ENCODE data around the gene PLEKHG5.

PLEKHG5 gene

GRCh38 chr1:6506210-6507036, 15.0 kb upstream of the PLEKHG5 start:
- Histone ChIP-seq H3K4ac (ENCODE audit: low read depth, low read length) (no peak overlapping the region), H2BK15ac (replicated peaks; ENCODE audit: low read depth) (no peak overlapping the region), H3K27ac (ENCODE audit: low read depth, low read length) (no peak overlapping the region), H3K18ac (ENCODE audit: low read length) (no peak overlapping the region), H3K9ac (ENCODE audit: low read length) (no peak overlapping the region), H3K4me2 (ENCODE audit: low read length) (no peak overlapping the region), H3K79me2 (ENCODE audit: control insufficient read depth, insufficient read depth, low read length) (no peaks in the 10 kb centered on the region), H3K36me3 (ENCODE audit: control insufficient read depth, insufficient read depth, low read length) (no peaks in the 10 kb centered on the region), H3K4me3 (ENCODE audit: low read length) (no peak overlapping the region), H4K5ac (ENCODE audit: low read length) (no peak overlapping the region), H2AK5ac (ENCODE audit: low read length) (no peak overlapping the region), H4K8ac (ENCODE audit: low read depth, low read length) (no peak overlapping the region), H2BK120ac (ENCODE audit: low read depth, low read length) (no peak overlapping the region), H3K79me1 (ENCODE audit: low read length) (no peaks in the 10 kb centered on the region), H3K23ac (ENCODE audit: low read length) (no peak overlapping the region), H2BK5ac (ENCODE audit: low read length) (no peak overlapping the region), H3K4me1 (ENCODE audit: control insufficient read depth, low read depth, low read length) (no peaks in the 10 kb centered on the region), H3K56ac (ENCODE audit: low read length) (no peak overlapping the region), H3K27me3 (ENCODE audit: insufficient read depth, low read length, poor library complexity) (no peaks in the 10 kb centered on the region)
- no peak for DNase-seq
- WGBS (ENCODE audit: extremely low coverage, insufficient coverage, low lambda C conversion rate): no CpG with 5 or more reads among the region's 31 CpGs

DNA sequence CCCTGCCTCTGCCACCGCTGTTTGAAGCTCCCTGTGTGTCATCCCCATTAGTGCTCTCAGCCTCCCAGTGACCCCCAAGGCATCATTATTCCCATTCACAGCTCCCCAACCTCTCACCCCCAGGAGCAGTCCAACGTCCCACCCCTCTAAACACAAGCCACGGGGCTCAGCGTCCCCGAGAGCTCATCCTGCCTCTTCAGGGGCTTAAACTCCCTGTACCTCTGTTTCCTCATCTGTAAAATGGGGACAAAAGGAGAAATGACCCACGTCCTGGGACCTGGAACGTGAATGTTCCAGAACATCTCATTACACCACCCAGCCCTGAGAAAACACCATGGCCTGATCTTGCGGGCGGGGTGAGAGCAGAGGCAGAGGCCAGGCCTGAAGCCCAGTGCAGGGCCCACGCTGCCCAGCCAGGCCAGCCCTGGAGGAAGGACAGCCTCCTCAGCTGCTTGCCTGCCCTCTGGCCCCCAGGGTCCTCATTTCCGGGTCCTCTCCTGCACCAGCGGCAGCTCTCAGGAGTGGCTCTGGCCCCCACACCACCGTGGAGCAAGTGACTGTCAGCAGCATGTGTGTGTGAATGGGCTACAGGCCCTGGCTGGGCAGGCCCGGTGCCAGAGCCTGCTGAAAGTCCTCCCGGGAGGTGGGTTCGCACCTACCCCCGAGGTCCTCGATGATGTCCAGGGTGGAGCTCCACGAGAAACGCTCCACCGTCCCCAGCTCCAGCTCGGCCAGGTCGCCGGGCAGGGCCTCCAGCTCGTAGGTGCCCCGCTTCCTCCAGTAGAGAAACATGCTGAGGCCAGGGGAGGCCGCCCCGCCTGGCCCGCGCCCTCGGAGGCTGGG, 14.1 kb upstream of the PLEKHG5 start:
- no peak overlapping the region for H2BK15ac ChIP-seq (replicated peaks; ENCODE audit: low read depth)
- H4K5ac ChIP-seq (ENCODE audit: low read length): no peak overlapping the region
- H3K4me1 ChIP-seq (ENCODE audit: control insufficient read depth, low read depth, low read length): no peaks in the 10 kb centered on the region
- H3K79me1 ChIP-seq (ENCODE audit: low read length): no peaks in the 10 kb centered on the region
- no peak overlapping the region for H4K8ac ChIP-seq (ENCODE audit: low read depth, low read length)
- H3K4me2 ChIP-seq (ENCODE audit: low read length): no peak overlapping the region
- WGBS (ENCODE audit: extremely low coverage, insufficient coverage, low lambda C conversion rate): no CpG with 5 or more reads among the region's 31 CpGs
- no peak overlapping the region for H2BK120ac ChIP-seq (ENCODE audit: low read depth, low read length)
- no peaks in the 10 kb centered on the region for H3K27me3 ChIP-seq (ENCODE audit: insufficient read depth, low read length, poor library complexity)
- DNase-seq: no peak
- no peak overlapping the region for H2AK5ac ChIP-seq (ENCODE audit: low read length)
- H3K4me3 ChIP-seq (ENCODE audit: low read length): no peak overlapping the region
- no peaks in the 10 kb centered on the region for H3K79me2 ChIP-seq (ENCODE audit: control insufficient read depth, insufficient read depth, low read length)
- H3K27ac ChIP-seq (ENCODE audit: low read depth, low read length): no peak overlapping the region
- H2BK5ac ChIP-seq (ENCODE audit: low read length): no peak overlapping the region
- no peak overlapping the region for H3K23ac ChIP-seq (ENCODE audit: low read length)
- no peak overlapping the region for H3K4ac ChIP-seq (ENCODE audit: low read depth, low read length)
- H3K36me3 ChIP-seq (ENCODE audit: control insufficient read depth, insufficient read depth, low read length): no peaks in the 10 kb centered on the region
- H3K18ac ChIP-seq (ENCODE audit: low read length): no peak overlapping the region
- H3K56ac ChIP-seq (ENCODE audit: low read length): no peak overlapping the region
- no peak overlapping the region for H3K9ac ChIP-seq (ENCODE audit: low read length)

DNA sequence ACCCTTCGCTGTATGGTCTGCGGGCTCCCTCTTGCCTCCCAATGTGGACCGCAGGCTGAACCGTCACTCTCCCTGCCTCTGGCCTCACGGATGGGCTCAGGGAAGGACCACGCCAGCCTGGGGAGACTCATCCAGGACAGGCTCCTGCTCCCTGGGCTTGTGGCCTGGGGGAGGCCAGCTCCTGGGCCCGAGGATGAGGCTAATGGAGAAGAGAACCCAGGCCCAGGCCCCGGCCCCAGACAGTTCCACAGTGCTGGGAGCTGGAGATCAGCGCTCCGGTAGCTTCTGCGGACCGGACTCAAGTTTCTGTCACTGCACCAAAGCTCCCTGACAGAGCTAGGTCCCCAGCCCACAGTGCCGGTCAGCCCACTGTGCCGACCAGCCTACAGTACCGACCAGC, 13.4 kb upstream of the PLEKHG5 start:
- Histone ChIP-seq H3K36me3 (ENCODE audit: control insufficient read depth, insufficient read depth, low read length) (no peaks in the 10 kb centered on the region), H3K4me1 (ENCODE audit: control insufficient read depth, low read depth, low read length) (no peaks in the 10 kb centered on the region), H2BK5ac (ENCODE audit: low read length) (no peak overlapping the region), H3K27me3 (ENCODE audit: insufficient read depth, low read length, poor library complexity) (no peaks in the 10 kb centered on the region), H3K4ac (ENCODE audit: low read depth, low read length) (no peak overlapping the region), H2AK5ac (ENCODE audit: low read length) (no peak overlapping the region), H3K79me2 (ENCODE audit: control insufficient read depth, insufficient read depth, low read length) (no peaks in the 10 kb centered on the region), H3K9ac (ENCODE audit: low read length) (no peak overlapping the region), H3K79me1 (ENCODE audit: low read length) (no peaks in the 10 kb centered on the region), H2BK120ac (ENCODE audit: low read depth, low read length) (no peak overlapping the region), H3K4me2 (ENCODE audit: low read length) (no peak overlapping the region), H2BK15ac (replicated peaks; ENCODE audit: low read depth) (no peak overlapping the region), H3K4me3 (ENCODE audit: low read length) (no peak overlapping the region), H3K56ac (ENCODE audit: low read length) (no peak overlapping the region), H4K5ac (ENCODE audit: low read length) (no peak overlapping the region), H3K18ac (ENCODE audit: low read length) (no peak overlapping the region), H4K8ac (ENCODE audit: low read depth, low read length) (no peak overlapping the region), H3K23ac (ENCODE audit: low read length) (no peak overlapping the region), H3K27ac (ENCODE audit: low read depth, low read length) (no peak overlapping the region)
- WGBS (ENCODE audit: extremely low coverage, insufficient coverage, low lambda C conversion rate): no CpG with 5 or more reads among the region's 15 CpGs
- no peak for DNase-seq

DNA sequence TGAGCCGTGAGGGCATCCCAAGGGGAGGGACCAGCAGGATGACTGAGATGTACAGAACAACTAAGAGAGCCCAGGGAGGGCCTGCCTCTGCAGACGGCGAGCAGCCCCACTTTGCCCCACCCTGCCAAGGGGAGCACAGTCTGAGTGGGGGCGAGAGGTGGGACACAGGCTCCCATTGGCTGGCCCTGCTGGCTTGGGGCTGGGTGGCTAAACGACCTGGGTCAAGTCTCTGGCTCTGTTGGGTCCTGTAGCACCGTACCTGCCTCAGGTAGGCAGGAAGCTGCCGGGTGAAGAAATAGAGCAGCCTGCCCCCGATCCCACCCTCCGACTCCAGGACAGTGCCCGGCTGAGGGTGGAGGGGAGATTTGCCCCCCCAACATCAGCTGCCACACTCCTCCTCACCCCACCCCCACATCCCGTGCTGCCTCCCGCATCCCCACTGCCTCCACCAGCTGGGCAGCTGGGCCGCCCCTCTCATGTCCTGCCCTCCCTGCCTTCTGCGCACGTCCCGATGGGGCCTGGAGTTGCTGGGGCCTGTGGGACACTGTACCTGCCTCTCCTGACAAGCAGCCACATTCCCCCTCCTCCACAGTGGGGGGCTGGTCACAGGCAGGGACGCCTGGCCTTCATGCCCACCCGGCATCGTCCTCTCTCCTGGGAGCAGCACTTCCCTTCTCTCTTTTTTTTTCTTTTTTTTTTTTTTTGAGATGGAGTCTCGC, 12.6 kb upstream of the PLEKHG5 start:
- H3K79me1 ChIP-seq (ENCODE audit: low read length): no peaks in the 10 kb centered on the region
- H3K4me1 ChIP-seq (ENCODE audit: control insufficient read depth, low read depth, low read length): no peaks in the 10 kb centered on the region
- H3K36me3 ChIP-seq (ENCODE audit: control insufficient read depth, insufficient read depth, low read length): no peaks in the 10 kb centered on the region
- H3K4me3 ChIP-seq (ENCODE audit: low read length): no peak overlapping the region
- H3K27ac ChIP-seq (ENCODE audit: low read depth, low read length): no peak overlapping the region
- H4K8ac ChIP-seq (ENCODE audit: low read depth, low read length): no peak overlapping the region
- H3K9ac ChIP-seq (ENCODE audit: low read length): no peak overlapping the region
- H3K79me2 ChIP-seq (ENCODE audit: control insufficient read depth, insufficient read depth, low read length): no peaks in the 10 kb centered on the region
- no peak overlapping the region for H2AK5ac ChIP-seq (ENCODE audit: low read length)
- no peak overlapping the region for H4K5ac ChIP-seq (ENCODE audit: low read length)
- H3K23ac ChIP-seq (ENCODE audit: low read length): no peak overlapping the region
- no peaks in the 10 kb centered on the region for H3K27me3 ChIP-seq (ENCODE audit: insufficient read depth, low read length, poor library complexity)
- no CpG with 5 or more reads among the region's 20 CpGs for WGBS (ENCODE audit: extremely low coverage, insufficient coverage, low lambda C conversion rate)
- H2BK5ac ChIP-seq (ENCODE audit: low read length): no peak overlapping the region
- no peak overlapping the region for H2BK15ac ChIP-seq (replicated peaks; ENCODE audit: low read depth)
- no peak overlapping the region for H3K56ac ChIP-seq (ENCODE audit: low read length)
- no peak overlapping the region for H3K4me2 ChIP-seq (ENCODE audit: low read length)
- no peak for DNase-seq
- no peak overlapping the region for H3K4ac ChIP-seq (ENCODE audit: low read depth, low read length)
- no peak overlapping the region for H2BK120ac ChIP-seq (ENCODE audit: low read depth, low read length)
- no peak overlapping the region for H3K18ac ChIP-seq (ENCODE audit: low read length)

DNA sequence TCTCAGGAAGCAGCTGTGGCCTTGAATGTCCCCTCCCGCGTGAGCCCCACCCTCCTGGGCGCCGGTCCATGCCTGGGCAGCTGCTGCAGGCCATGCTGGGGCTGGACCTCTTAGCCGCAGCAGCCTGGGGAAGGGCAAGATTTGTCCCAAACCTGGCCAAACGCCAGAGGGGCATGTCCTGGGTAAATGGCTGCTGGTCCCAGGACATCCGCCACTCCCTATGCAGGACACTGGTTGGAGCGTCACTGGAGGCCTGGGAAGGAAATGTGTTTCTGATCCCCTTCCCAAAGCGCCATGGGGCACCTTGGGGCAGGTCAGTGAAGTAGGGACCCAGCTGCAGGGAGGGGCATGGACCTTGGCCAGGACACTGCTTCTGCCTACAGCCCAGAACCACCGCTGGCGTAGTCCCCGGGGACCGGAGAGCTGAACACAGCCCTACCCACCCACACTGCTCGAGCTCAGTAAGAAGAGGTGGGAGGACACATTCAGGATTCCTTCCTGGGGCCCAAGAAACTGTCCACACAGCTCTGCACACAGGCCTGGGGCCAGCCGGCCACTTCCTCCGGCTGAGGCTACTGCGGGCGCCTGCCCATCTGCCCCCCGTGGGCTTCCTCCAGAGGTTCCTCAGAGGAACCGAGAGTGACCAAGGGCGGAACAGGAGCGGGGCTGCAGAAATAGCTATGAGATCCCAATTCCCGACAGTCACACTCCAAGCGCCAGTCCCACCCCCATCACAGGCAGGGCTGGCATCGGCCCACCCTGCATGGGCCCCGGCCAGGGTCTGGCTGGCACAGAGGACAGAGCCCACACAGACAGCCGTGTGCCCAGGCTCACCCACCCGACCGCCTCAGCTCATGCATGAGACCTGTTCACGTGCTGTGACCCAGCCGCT, 10.8 kb upstream of the PLEKHG5 start:
- Histone ChIP-seq H3K27me3 (ENCODE audit: insufficient read depth, low read length, poor library complexity) (no peaks in the 10 kb centered on the region), H2AK5ac (ENCODE audit: low read length) (no peak overlapping the region), H3K56ac (ENCODE audit: low read length) (no peak overlapping the region), H2BK5ac (ENCODE audit: low read length) (no peak overlapping the region), H2BK15ac (replicated peaks; ENCODE audit: low read depth) (no peak overlapping the region), H3K4me3 (ENCODE audit: low read length) (no peak overlapping the region), H3K4me1 (ENCODE audit: control insufficient read depth, low read depth, low read length) (no peaks in the 10 kb centered on the region), H3K4ac (ENCODE audit: low read depth, low read length) (no peak overlapping the region), H3K23ac (ENCODE audit: low read length) (no peak overlapping the region), H3K79me1 (ENCODE audit: low read length) (no peaks in the 10 kb centered on the region), H3K27ac (ENCODE audit: low read depth, low read length) (no peak overlapping the region), H3K9ac (ENCODE audit: low read length) (no peak overlapping the region), H3K4me2 (ENCODE audit: low read length) (no peak overlapping the region), H4K8ac (ENCODE audit: low read depth, low read length) (no peak overlapping the region), H4K5ac (ENCODE audit: low read length) (no peak overlapping the region), H3K36me3 (ENCODE audit: control insufficient read depth, insufficient read depth, low read length) (no peaks in the 10 kb centered on the region), H3K79me2 (ENCODE audit: control insufficient read depth, insufficient read depth, low read length) (no peaks in the 10 kb centered on the region), H3K18ac (ENCODE audit: low read length) (no peak overlapping the region), H2BK120ac (ENCODE audit: low read depth, low read length) (no peak overlapping the region)
- no CpG with 5 or more reads among the region's 31 CpGs for WGBS (ENCODE audit: extremely low coverage, insufficient coverage, low lambda C conversion rate)
- DNase-seq: no peak

Measured in mesendoderm (in vitro differentiated cells).